HG02852 (cell line): Measurements from ENCODE around the gene OPRD1.
"Not testable (repeated sequence)": the region's sequence is repeated elsewhere in the genome, so short reads cannot be mapped to it uniquely, and the experiment has no call there.

Source experiments
- ATAC-seq: cut with Tn5 transposase; IDR thresholded peaks from one replicate; pipeline ENCODE4 v1.9.1; 2021; ENCODE audit warnings: mild to moderate bottlenecking, moderate library complexity; ENCODE audit not compliant: unreplicated experiment

OPRD1 gene

DNA sequence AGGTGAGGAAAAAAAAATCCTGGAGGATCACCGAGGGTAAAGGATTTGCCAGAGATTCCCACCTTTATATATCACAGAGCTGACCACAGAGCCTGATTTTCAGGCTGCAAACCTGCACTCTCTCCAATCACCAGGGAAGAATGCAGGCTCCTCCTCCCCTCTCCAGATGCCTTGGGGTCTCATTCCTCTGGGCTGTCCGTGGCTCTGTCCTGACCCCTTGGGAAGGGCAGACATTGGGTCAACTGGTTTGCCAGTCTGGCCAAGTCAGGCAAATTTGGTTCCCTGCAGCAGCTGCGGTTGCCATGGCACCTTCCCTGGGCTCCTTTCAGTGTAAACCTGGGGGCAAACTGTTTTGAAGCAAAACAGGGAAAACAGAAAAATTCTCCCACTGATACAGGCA is 11.6 kb upstream of the OPRD1 start:
- no peak for ATAC-seq

DNA sequence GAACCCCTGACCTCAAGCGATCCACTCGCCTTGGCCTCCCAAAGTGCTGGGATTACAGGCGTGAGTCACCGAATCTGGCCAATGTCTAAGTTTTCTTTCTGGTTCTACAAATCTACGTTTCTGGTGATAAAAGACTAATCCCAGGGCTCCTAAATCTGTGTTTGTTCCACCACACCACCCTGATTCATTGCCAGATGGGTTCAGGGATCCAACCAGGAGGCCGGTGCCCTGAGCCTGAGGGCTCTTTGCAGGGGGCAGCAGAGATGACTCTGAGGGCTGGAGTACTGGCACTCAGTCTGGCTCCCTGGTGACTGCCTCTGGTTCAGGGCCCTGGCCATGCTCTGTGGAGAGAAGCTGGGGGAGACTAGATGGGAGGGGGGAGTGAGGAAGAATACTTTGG is 10.5 kb upstream of the OPRD1 start:
- ATAC-seq = no peak

DNA sequence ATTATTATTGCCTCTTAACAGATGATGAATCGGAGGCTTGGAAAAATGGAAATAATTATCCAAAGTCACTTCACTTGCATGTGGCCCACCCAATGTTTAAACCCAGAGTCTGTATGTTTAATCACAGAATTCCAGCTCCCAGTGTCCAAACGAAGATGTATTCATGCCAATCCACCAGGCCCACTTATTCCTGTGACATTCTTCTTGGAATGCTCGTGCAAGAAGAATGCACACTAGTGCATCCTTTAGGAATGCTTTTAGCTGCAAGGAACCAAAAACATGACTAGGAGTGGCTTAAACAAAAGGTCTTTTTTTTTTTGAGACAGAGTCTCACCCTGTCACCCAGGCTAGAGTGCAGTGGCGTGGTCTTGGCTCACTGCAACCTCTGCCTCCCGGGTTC is 8.9 kb upstream of the OPRD1 start:
- ATAC-seq = no peak

DNA sequence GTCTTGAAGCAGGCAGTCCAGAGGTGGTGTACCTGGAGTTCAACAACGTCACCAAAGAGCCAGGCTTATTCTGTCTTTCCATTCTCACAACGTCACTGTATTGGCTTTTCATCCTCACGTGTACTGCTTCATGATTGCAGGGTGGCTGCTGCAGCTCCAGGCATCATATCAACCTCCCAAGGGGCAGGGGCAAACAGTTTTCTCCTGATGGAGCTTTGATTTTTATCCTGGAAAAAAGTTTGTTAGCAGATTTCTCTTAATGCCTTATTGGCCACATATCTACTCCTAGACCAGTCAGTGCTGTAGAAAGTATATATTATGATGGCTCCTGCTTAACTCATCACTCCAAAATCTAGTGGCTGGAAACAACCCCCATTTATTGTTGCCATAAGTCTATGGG is 8.3 kb upstream of the OPRD1 start:
- no peak for ATAC-seq

DNA sequence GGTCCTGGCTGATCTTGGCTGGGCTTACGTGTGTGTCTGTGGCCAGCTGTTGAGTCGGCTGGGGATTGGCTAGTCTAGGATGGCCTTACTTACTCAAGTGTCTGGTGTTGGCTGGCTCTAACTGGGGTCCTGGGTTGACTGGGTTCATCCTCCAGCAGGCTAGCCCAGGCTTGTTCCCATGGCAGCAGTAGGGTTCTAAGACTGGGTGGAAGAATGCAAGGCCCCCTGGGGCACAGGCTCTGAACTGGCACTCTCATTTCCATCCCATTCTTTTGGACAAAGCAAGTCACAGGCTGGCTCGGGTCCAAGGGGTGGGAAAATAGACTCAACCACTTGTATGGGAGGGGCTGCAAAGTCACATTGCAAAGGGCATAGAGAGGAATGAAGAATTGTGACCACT is 7.9 kb upstream of the OPRD1 start:
- ATAC-seq = no peak

DNA sequence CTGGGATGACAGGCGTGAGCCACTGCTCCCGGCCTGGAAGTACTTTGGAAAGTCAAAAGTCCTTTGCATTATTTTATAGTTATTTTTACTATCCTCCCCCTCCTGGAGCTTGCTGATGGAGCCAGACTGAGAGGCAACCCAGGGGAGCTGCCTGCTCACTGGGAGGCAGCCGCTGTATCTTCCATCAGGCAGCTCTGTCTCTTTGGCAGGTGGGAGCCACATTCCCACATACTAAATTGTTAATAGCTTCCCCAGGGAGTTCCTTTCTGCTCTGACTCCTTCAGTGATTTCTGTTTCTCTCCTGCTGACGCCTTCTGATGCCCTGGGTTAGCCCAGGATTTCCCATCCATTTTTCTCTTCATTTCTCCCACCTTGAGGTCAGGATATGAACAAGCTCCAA is 4.9 kb upstream of the OPRD1 start:
- ATAC-seq = no peak

DNA sequence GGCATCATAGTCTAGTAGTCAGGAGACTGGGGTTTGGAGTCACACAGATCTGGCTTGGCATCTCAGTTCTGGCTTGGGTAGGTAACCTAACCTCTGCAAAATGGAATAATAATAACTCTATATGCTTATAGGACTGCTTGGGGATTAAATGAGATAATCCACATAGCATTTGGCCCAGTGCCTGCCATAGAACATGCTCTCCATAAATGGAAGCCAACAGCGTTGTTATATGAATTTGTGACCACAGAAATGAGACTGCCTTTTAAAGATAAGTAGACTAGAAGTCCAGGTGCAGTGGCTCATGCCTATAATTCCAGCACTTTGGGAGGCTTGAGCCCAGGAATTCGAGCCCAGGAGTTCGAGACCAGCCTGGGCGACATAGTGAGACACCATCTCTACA is 4.0 kb upstream of the OPRD1 start:
- ATAC-seq = no peak

DNA sequence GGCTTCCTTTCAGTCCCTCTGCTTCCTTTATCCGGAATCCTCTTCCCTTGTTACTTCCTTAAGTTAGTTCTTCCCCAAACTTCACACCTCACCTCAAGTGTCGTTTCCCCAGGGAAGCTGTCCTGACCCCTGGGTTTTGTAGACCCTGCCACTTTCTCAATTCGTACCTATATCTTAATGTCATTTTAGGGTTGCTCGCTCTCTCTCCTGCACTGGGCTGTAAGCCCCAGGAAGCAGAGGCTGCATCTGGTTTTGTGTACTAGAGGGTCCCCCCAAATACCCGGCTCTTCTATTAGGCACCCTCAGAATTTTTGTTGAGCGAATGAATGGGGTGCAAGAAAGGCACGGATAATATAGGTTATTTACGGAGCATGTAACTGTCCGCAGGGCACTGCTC is 603 bp upstream of the OPRD1 start:
- no peak for ATAC-seq

DNA sequence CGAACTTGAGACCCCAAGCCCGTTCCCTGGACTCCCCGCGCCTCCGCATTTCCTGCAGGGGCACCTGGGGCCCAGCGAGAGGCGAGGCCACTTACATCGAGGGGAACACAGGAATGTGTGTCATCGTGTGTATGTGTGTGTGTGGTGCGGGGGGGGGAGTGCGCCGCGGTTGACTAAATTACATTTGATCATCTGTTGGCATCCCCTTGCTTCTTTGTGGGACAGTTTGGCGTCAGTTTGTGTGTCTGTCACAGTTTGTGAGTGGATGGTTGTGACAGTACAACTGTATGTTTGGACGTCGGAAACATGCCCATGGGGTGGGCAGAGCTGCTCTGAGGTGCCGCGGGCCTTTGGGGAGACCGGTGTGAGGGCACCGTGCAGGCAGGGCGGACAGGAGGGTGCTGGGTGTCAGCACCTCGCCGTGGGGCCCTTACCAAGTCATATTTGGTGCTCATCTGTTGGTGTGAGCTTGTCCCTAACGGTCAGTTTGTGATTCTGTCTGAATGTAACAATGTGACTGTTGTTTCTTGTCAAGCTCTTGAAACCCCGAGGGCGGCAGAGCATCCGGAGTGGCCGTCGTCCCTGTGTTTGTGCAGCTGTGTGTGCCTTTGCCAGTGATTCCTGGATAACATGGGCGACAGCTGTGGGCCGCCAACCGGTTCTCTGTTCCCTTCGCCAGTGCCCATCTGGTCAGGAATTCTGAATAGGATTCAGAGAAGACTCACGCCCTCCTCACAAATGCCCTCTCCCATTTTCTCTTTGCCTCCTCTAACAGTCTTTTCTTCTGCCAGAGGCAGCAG is 899 bp downstream of the OPRD1 start:
- ATAC-seq = no peak

DNA sequence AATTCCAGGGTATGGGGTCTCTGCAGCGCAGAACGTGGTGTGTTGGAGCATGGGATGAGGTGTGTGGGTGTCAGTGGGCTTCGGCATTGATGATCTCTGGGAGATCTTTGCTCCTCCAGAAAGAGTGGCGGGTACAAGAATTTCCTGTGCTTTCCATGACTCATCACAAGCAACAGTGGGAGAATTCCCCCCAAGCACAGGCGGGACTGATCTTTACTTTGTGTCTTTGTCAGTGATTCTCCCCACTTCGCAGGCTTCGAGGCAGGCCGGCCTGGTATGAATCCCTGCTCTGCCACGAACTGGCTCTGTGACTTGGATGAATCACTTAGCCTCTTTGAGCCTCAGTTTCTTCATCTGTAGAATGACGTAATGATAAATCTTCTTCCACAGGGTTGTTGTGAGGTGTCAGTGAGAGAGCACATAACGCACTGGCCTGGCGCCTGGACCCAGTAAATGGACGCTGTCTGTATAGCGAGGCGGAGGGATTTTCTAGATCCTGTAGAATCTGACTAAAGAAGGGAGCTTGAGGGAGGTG is 2.0 kb downstream of the OPRD1 start:
- ATAC-seq = no peak

DNA sequence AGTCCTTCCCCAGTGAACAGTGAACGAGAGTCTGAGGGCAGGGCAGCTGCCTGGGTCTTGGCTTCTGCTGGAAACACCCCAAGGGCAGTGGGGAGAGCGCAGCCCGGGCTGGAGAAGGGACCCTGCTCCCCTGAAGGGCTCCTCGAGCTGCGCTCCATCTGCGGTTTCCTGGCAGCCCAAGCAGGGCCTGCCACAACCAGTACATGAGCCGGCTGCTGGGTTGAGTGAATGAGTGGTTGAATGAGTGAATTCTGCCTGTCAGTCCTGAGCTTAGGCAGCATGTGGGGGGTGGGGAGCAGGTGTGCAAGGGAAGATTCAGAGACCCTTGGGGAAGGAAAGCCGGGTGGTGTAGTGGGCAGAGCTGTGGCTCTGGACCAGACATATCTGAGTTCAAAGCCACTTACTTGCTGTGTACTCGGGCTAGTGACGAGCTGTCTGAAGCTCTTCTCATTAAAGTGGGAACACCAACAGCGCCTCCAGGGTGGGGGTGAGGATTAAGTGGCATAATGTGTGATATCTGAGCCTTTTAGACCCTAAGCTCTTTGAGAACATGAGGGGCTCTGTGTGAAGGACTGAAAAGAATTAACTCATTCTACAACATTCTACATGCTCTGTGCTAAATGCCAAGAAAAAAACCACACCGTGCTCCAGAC is 3.7 kb downstream of the OPRD1 start:
- ATAC-seq = no peak

DNA sequence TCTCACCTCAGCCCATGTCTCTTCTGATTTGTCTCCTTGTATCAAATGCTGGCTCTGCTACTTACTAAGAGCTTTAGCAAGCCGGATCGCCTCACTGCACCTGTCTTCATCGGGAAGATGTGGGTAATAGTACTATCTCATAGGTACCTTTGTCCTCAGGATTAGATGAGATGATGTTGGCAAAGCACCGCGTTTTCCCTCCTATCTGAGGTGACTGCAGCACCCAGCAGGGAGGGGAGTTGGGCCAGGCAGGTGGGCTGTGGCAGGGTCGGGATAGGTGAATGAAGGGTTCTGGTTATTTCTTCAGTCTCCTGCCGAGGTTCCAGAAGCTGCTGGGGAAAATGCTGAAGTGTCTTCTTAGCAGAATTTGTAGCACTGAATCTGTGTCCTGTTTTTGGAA is 5.2 kb downstream of the OPRD1 start:
- no peak for ATAC-seq

DNA sequence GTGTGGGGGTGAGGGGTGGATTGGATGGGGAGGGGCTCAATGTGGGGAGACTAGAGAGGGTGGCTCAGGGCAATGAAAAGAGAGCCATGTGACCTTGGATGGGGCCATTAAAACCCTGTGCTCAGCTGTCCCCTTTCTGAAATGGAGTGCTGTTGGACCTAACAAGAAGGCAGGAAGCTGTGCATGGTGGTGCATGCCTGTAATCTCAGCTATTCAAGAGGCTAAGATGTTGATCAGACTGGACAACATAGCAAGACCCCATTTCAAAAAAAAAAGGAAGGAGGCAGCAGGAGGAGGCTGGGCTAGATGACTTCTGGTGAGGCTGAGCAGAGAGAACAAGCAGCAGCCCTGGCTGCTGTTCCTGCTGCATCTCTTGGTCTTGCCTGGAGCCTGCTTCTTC is 7.0 kb downstream of the OPRD1 start:
- ATAC-seq = no peak

DNA sequence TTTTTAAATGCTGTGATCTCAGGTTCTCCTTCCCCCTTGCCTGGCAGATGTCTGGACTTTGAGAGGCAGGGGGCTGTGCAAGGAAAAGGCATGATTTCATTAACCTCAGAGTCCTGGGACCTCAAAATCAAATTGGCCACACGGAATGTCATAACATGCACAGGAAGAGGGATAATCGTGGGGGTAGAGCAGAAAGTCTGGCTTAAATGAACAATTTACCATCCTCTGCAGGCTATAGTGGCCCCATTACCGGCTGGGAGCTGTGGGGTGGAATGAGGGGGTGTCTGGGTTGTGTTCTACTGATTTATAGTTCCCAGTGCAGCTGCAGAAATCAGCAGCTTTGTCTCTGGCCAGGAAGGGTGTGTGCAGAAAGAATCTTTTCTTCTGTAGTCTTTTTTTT is 10.8 kb downstream of the OPRD1 start:
- ATAC-seq = no peak

DNA sequence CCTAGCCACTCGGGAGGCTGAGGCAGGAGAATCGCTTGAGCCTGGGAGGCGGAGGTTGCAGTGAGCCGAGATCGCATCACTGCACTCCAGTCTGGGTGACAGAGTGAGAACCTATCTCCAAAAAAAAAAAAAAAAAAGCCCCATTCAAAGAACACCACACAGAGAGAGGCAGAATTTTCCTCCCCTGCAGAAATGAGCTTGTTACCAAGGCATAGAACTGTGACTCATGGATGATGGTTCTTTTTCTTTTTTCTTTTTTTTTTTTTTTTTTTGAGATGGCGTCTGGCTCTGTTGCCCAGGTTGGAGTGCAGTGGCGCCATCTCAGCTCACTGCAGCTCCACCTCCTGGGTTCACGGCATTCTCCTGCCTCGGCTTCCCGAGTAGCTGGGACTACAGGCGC is 12.1 kb downstream of the OPRD1 start:
- not testable (repeated sequence) for ATAC-seq

DNA sequence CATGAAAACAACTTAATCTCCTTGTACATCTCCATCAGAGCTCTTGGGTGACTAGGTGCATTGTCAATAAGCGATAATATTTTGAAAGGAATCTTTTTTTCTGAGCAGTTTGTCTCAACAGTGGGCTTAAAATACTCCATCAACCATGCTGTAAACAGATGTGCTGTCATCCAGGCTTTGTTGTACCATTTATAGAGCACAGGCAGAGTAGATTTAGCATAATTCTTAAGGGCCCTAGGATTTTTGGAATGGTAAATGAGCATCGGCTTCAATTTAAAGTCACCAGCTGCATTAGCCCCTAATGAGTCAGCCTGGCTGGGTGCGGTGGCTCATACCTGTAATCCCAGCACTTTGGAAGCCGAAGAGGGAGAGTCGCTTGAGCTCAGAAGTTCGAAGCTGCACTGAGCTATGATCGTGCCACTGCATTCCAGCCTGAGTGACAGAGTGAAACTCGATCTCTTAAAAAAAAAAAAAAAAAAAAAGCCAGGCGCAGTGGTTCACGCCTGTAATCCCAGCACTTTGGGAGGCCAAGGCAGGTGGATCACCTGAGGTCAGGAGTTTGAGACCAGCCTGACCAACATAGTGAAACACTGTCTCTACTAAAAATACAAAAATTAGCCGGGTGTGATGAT is 16.4 kb downstream of the OPRD1 start:
- not testable (repeated sequence) for ATAC-seq

DNA sequence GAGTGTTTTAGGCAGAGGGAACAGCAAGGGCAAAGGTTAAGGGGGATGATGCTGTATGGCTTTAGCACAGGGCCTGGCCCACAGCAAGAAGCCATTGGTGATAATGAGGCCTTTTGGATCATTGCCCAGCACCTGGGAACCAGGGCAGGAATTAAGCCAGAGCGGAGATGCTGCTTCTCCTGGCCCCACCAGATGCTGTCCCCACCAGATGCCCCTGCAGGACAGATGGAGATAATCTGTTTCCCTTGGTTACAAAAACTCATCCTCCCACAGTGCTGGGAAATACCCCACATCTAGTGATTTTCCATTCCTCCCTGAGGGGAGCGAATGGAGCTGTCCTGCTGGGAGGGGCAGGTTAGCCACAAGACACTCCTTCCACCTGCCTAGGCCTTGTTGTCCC is 18.8 kb downstream of the OPRD1 start:
- no peak for ATAC-seq

DNA sequence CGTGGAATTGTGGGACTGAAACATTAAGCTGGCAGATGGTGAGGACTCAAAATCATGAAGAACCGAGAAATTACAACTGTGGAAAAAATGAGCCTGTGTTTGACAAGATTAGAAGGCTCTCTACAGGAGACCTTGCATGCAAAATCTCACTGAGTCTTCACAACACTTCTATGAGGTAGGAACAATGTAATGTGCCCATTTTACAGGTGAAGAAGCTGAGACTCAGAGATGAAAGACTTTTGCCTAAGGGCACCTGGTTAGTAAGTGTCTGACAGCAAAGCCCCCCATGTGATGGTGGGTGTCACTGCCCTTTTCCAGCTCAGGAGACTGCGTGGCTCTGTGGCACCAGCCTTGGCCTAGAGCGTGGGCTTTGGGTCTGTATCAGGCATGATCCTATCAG is 21.0 kb downstream of the OPRD1 start:
- no peak for ATAC-seq

DNA sequence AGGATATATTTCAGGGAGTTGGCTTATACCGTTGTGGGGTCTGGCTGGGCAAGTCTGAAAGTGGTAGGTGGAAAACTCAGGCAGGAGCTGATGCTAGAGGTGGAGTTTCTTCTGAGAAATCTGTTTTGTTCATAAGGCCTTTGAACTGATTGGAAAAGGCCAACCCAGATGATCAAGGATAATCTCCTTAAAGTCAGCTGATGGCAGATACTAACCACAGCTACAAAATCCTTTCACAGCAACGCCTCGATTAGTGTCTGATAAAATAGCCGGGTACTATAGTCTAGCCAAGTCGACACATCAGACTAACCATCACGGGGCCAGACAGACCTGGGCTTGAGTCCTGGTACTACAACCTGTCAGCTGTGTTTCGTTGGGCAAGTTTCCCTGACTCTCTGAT is 21.4 kb downstream of the OPRD1 start:
- ATAC-seq = no peak

DNA sequence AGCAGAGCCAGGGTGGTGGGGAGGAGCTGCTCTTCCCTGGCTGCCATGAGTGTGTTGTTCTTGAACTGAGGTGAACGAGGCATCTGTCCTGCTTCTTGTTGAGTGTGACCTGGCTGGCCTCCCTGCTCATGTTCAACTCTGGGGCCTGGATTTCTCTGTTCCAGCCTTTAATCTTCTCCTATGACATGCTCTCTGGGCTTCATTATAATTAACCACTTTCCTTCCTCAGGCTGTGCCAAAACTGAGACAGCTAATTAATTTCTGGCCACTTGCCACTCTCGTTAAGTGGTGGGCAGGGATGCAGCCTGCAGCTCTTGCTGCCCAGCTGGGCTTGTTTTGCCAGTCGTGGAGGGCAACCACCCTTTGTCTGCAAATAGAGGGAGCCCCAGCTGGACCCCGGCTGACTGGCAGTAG is 23.3 kb downstream of the OPRD1 start:
- no peak for ATAC-seq

DNA sequence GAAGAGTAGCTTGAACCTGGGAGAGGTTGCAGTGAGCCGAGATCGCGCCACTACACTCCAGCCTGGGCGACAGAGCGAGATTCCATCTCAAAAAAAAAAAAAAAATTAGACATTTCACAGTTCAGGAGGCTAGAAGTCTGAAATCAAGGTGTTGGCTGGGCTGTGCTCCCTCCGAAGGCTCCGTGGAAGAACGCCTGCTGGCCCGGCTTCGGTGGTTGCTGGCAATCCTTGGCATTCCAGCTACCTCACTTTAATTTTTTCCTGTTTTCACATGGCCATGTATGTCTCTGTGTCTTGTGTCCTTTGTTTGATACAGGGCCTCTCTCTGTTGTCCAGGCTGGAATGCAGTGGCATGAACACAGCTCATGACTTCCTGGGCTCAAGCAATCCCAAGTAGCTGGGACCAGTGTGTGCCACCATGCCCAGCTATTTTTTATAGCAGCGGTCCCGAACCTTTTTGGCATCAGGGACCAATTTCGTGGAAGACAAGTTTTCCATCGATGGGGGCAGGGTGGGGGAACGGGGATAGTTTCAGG is 24.5 kb downstream of the OPRD1 start:
- ATAC-seq = no peak
